CD4-positive, CD25-positive, alpha-beta regulatory T cell (primary cell): Measurements from ENCODE around the gene HAGH. TPM values are rescaled to one million over a fixed set of nuclear protein-coding genes. Genes with fewer than 3 reads are reported as not detected.

ENCODE experiments used
- ATAC-seq, 2 donors: fragments of 150-1000 bp; cut with Tn5 transposase; one replicate each; pipeline ENCODE4 v1.10.0; 2021; ENCODE audit warnings: low read depth in 2 of 2, moderate number of reproducible peaks in 2 of 2, moderate library complexity in 1 of 2
- DNase-seq, 3 donors: peaks; one replicate each; pipeline versions ENCODE4 v3.0.0 to v3.0.0-alpha.2; 2012 to 2022; ENCODE audit warnings: mixed read lengths in 1 of 3
- H3K27ac ChIP-seq: one replicate; pipeline ENCODE4 v1.7.0; 2013; ENCODE audit warnings: mild to moderate bottlenecking, low read length; ENCODE audit not compliant: insufficient read depth, poor library complexity, severe bottlenecking
- H3K27me3 ChIP-seq: one replicate; pipeline ENCODE4 v1.7.0; 2013; ENCODE audit warnings: low read length; ENCODE audit not compliant: control insufficient read depth, insufficient read depth
- H3K36me3 ChIP-seq: one replicate; pipeline ENCODE4 v1.7.0; 2013; ENCODE audit warnings: mild to moderate bottlenecking, low read length, moderate library complexity; ENCODE audit not compliant: control insufficient read depth, insufficient read depth
- H3K4me1 ChIP-seq: 2 replicates; pipeline ENCODE4 v1.7.0; 2013; ENCODE audit warnings: mild to moderate bottlenecking, low read length; ENCODE audit not compliant: insufficient read depth, control insufficient read depth, poor library complexity, severe bottlenecking
- H3K4me3 ChIP-seq: one replicate; pipeline ENCODE4 v1.7.0; 2013; ENCODE audit warnings: low read depth, mild to moderate bottlenecking, low read length, moderate library complexity
- H3K9me3 ChIP-seq, 2 experiments: 1 replicate in 1 of 2; 2 replicates in 1 of 2; pipeline ENCODE4 v1.7.0; 2013; ENCODE audit warnings: low read length in 2 of 2, mild to moderate bottlenecking in 1 of 2, moderate library complexity in 1 of 2; ENCODE audit not compliant: control insufficient read depth in 2 of 2
- H3K27ac Mint-ChIP-seq, 3 donors: one replicate each; pipeline ENCODE4 v1.8.0; 2020 to 2022; ENCODE audit warnings: mild to moderate bottlenecking in 3 of 3, mixed read lengths in 3 of 3, moderate library complexity in 2 of 3
- H3K27me3 Mint-ChIP-seq: one replicate; pipeline ENCODE4 v1.8.0; 2022; ENCODE audit warnings: mild to moderate bottlenecking, mixed read lengths
- H3K36me3 Mint-ChIP-seq: one replicate; pipeline ENCODE4 v1.8.0; 2020; ENCODE audit warnings: mixed read lengths
- H3K4me1 Mint-ChIP-seq, 4 donors: one replicate each; pipeline ENCODE4 v1.8.0; 2020 to 2022; ENCODE audit warnings: mixed read lengths in 4 of 4, mild to moderate bottlenecking in 1 of 4
- H3K4me3 Mint-ChIP-seq, 4 donors: one replicate each; pipeline ENCODE4 v1.8.0; 2020 to 2022; ENCODE audit warnings: mild to moderate bottlenecking in 4 of 4, mixed read lengths in 4 of 4, moderate library complexity in 3 of 4
- H3K9me3 Mint-ChIP-seq, 7 donors: one replicate each; pipeline ENCODE4 v1.8.0; 2020 to 2022; ENCODE audit warnings: mixed read lengths in 7 of 7, mild to moderate bottlenecking in 3 of 7, moderate library complexity in 2 of 7
- polyA plus RNA-seq, 4 donors: library from polyadenylated mRNA; unstranded; fragments of 300-500 nt; fragmentation: Illumina TruSeq; gene quantifications; one replicate each; pipeline ENCODE4 v1.2.3, GENCODE V29; 2021
- total RNA-seq: library from RNA; stranded (reverse); gene quantifications from one replicate; pipeline ENCODE4 v1.2.3, GENCODE V29; 2022

HAGH gene
- total and polyA plus RNA-seq, 5 donors from 2014 or later = 36.1 to 69.1 (median 46.4) TPM

- Mint-ChIP-seq H3K4me1 (peaks cover 0 to 5% (median under 1%) of the 10 kb centered on the region in 4 donors), H3K27me3 (no peaks in the 10 kb centered on the region), H3K36me3 (peaks cover 4% of the 10 kb centered on the region), H3K9me3 (peaks cover 0 to 2% (median 0%) of the 10 kb centered on the region in 7 donors), H3K27ac (no peak overlapping the region), H3K4me3 (no peak overlapping the region)
- ATAC-seq (no peak), DNase-seq (no peak)
- H3K4me1 ChIP-seq = no peaks in the 10 kb centered on the region
- H3K36me3 ChIP-seq = peaks cover 12% of the 10 kb centered on the region
- H3K9me3 ChIP-seq = no peaks in the 10 kb centered on the region
- no peak overlapping the region for H3K4me3 ChIP-seq
- no peaks in the 10 kb centered on the region for H3K27me3 ChIP-seq
- H3K27ac ChIP-seq = no peak overlapping the region
Observed at GRCh38 chr16:1791943-1792812, 34.4 kb downstream of the HAGH start.

- DNase-seq (no peak), ATAC-seq (no peak)
- Histone ChIP-seq H3K4me1 (no peaks in the 10 kb centered on the region), H3K9me3 (no peaks in the 10 kb centered on the region), H3K4me3 (no peak overlapping the region), H3K27ac (no peak overlapping the region), H3K27me3 (no peaks in the 10 kb centered on the region), H3K36me3 (peaks cover 18% of the 10 kb centered on the region)
- Mint-ChIP-seq H3K9me3 (no peaks in the 10 kb centered on the region), H3K36me3 (peaks cover 4% of the 10 kb centered on the region), H3K4me1 (peaks cover 0 to 5% (median under 1%) of the 10 kb centered on the region in 4 donors), H3K4me3 (no peak overlapping the region), H3K27ac (no peak overlapping the region), H3K27me3 (no peaks in the 10 kb centered on the region)
Observed at GRCh38 chr16:1791256-1791942, 35.2 kb downstream of the HAGH start.

DNA sequence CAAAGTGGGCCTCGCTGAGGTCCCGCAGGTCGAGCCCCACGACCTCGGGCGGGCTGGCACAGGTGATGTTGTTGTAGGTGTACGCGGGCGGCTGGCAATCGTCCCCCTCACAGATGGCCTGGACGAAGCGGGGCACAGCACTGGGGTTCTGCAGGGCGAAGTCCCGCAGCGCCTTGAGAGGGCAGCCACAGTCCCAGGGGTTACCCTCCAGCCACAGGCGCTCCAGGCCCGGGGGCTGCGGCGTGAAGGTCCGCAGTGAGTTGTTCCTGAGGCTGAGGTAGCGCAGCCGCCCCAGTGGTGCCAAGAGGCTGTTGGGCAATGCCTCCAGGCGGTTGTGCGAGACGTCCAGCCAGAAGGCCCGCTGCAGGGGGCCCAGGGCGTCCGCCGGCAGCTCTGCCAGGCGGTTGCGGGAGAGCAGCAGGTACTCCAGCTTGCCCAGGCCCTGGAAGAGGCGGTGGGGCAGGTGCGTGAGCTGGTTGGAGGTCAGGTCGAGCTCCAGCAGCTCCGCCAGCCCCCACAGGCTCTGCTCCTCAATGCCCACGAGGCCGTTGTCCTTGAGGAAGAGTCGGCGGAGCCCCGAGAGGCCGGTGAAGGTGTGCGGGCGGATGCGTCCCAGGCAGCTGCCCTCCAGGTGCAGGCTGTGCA lies 35.9 kb downstream of the HAGH start:
- no peak overlapping the region for H3K27ac ChIP-seq
- H3K36me3 ChIP-seq = peaks cover 20% of the 10 kb centered on the region
- Mint-ChIP-seq H3K4me1 (peaks cover 0 to 5% (median 2%) of the 10 kb centered on the region in 4 donors), H3K9me3 (no peaks in the 10 kb centered on the region), H3K4me3 (no peak overlapping the region), H3K27me3 (no peaks in the 10 kb centered on the region), H3K27ac (no peak overlapping the region), H3K36me3 (peaks cover 4% of the 10 kb centered on the region)
- DNase-seq = no peak
- no peak for ATAC-seq
- no peaks in the 10 kb centered on the region for H3K27me3 ChIP-seq
- H3K9me3 ChIP-seq = no peaks in the 10 kb centered on the region
- H3K4me3 ChIP-seq = no peak overlapping the region
- H3K4me1 ChIP-seq = no peaks in the 10 kb centered on the region

DNA sequence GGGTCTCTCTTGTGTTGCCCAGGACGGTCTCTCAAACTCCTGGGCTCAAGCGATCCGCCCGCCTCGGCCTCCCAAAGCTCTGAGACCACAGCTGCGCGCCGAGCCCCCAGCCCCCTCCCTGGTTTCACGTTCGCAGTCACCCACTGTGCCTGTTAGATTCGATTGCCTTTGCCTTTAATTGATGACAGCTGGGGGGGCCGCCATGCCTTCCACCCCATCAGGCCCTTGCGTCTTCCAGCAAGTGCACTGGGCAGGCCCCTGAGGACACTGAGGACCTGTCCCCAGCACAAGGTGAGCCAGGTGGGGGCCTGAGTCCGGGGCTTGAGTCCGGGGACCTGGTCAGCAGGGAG lies 36.4 kb downstream of the HAGH start:
- H3K4me3 ChIP-seq = no peak overlapping the region
- H3K27me3 ChIP-seq = no peaks in the 10 kb centered on the region
- ATAC-seq = no peak
- no peaks in the 10 kb centered on the region for H3K27me3 Mint-ChIP-seq
- H3K4me3 Mint-ChIP-seq = no peak overlapping the region
- no peak for DNase-seq
- no peaks in the 10 kb centered on the region for H3K9me3 ChIP-seq
- H3K36me3 Mint-ChIP-seq = peaks cover 4% of the 10 kb centered on the region
- H3K27ac Mint-ChIP-seq = no peak overlapping the region
- no peaks in the 10 kb centered on the region for H3K9me3 Mint-ChIP-seq
- H3K27ac ChIP-seq = no peak overlapping the region
- peaks cover 0 to 9% (median 2%) of the 10 kb centered on the region in 4 donors for H3K4me1 Mint-ChIP-seq
- H3K36me3 ChIP-seq = peaks cover 20% of the 10 kb centered on the region
- H3K4me1 ChIP-seq = peaks cover 3% of the 10 kb centered on the region

GRCh38 chr16:1789643-1790045 lies 37.0 kb downstream of the HAGH start:
- no peak for DNase-seq
- Histone ChIP-seq H3K27me3 (no peaks in the 10 kb centered on the region), H3K4me3 (no peak overlapping the region), H3K9me3 (no peaks in the 10 kb centered on the region), H3K4me1 (peaks cover 9% of the 10 kb centered on the region), H3K27ac (no peak overlapping the region), H3K36me3 (peaks cover 20% of the 10 kb centered on the region)
- Mint-ChIP-seq H3K36me3 (peaks cover 4% of the 10 kb centered on the region), H3K9me3 (no peaks in the 10 kb centered on the region), H3K27ac (no peak overlapping the region), H3K4me3 (no peak overlapping the region), H3K27me3 (no peaks in the 10 kb centered on the region), H3K4me1 (peaks cover 0 to 13% (median 3%) of the 10 kb centered on the region in 4 donors)
- ATAC-seq = no peak

- peaks cover 0 to 17% (median 4%) of the 10 kb centered on the region in 4 donors for H3K4me1 Mint-ChIP-seq
- peaks cover 20% of the 10 kb centered on the region for H3K36me3 ChIP-seq
- H3K27ac ChIP-seq = no peak overlapping the region
- H3K27ac Mint-ChIP-seq = peak overlapping the region in 1 of 3 donors; percentile 20
- H3K9me3 ChIP-seq = no peaks in the 10 kb centered on the region
- DNase-seq (no peak), ATAC-seq (no peak)
- peaks cover 4% of the 10 kb centered on the region for H3K36me3 Mint-ChIP-seq
- H3K9me3 Mint-ChIP-seq = no peaks in the 10 kb centered on the region
- H3K27me3 ChIP-seq = no peaks in the 10 kb centered on the region
- H3K27me3 Mint-ChIP-seq = no peaks in the 10 kb centered on the region
- no peak overlapping the region for H3K4me3 Mint-ChIP-seq
- no peak overlapping the region for H3K4me3 ChIP-seq
- peaks cover 18% of the 10 kb centered on the region for H3K4me1 ChIP-seq
Observed at GRCh38 chr16:1788708-1789100, 37.9 kb downstream of the HAGH start.

- Mint-ChIP-seq H3K27me3 (no peaks in the 10 kb centered on the region), H3K36me3 (peaks cover 4% of the 10 kb centered on the region), H3K9me3 (no peaks in the 10 kb centered on the region), H3K27ac (no peak overlapping the region), H3K4me1 (peaks cover 0 to 23% (median 7%) of the 10 kb centered on the region in 4 donors), H3K4me3 (no peak overlapping the region)
- Histone ChIP-seq H3K9me3 (no peaks in the 10 kb centered on the region), H3K4me3 (no peak overlapping the region), H3K4me1 (peaks cover 23% of the 10 kb centered on the region), H3K36me3 (peaks cover 20% of the 10 kb centered on the region), H3K27ac (no peak overlapping the region), H3K27me3 (no peaks in the 10 kb centered on the region)
- DNase-seq = no peak
- ATAC-seq = no peak
Observed at GRCh38 chr16:1788095-1788707, 38.4 kb downstream of the HAGH start.
